Activated T-helper 2 cell treated with anti-CD3 and anti-CD28 coated beads, Interferon-gamma antibody, Interleukin-2, Interleukin-4, amounts not matched to agents 10 μg/mL and 5 μg/mL and 100 μg/mL, durations not matched to agents 14 hours and 24 hours and 36 hours (primary cell): ENCODE measurements around the gene LRFN5. TPM values are rescaled to one million over a fixed set of nuclear protein-coding genes. Genes with fewer than 3 reads are reported as not detected.
"Not testable (repeated sequence)": the region's sequence is repeated elsewhere in the genome, so short reads cannot be mapped to it uniquely, and the experiment has no call there.

Experiments
- DNase-seq: peaks from one replicate; pipeline ENCODE4 v3.0.0; 2021; ENCODE audit warnings: low spot score
- H3K27ac Mint-ChIP-seq: one replicate; pipeline ENCODE4 v1.8.0; 2021; ENCODE audit warnings: mixed read lengths
- H3K27me3 Mint-ChIP-seq: one replicate; pipeline ENCODE4 v1.8.0; 2021; ENCODE audit warnings: low read depth, mixed read lengths
- H3K36me3 Mint-ChIP-seq: one replicate; pipeline ENCODE4 v1.8.0; 2021; ENCODE audit warnings: low read depth, mixed read lengths
- H3K4me1 Mint-ChIP-seq: one replicate; pipeline ENCODE4 v1.8.0; 2021; ENCODE audit warnings: low read depth, mixed read lengths
- H3K4me3 Mint-ChIP-seq: one replicate; pipeline ENCODE4 v1.8.0; 2021; ENCODE audit warnings: low read depth, mild to moderate bottlenecking, moderate library complexity, mixed read lengths
- H3K9me3 Mint-ChIP-seq: one replicate; pipeline ENCODE4 v1.8.0; 2021; ENCODE audit warnings: mixed read lengths
- intact Hi-C: fragments of 100-400 bp; cut with micrococcal nuclease; formaldehyde crosslinking; loops from one replicate; pipeline ENCODE4 v1.15.1; 2023
- total RNA-seq: library from RNA; stranded (reverse); gene quantifications from 2 replicates; pipeline ENCODE4 v1.2.3, GENCODE V29; 2022

Gene LRFN5
- total RNA-seq, 1 donor from 2014 or later, result not detected

- intact Hi-C loops, result no loop called here
- no peak for DNase-seq
- Mint-ChIP-seq H3K36me3 (no peaks in the 10 kb centered on the region), H3K4me1 (no peaks in the 10 kb centered on the region), H3K4me3 (no peak overlapping the region), H3K9me3 (peaks cover 3% of the 10 kb centered on the region), H3K27ac (no peak overlapping the region), H3K27me3 (no peaks in the 10 kb centered on the region)
Observed at GRCh38 chr14:41899416-41899815, 292.7 kb downstream of the LRFN5 start.

DNA sequence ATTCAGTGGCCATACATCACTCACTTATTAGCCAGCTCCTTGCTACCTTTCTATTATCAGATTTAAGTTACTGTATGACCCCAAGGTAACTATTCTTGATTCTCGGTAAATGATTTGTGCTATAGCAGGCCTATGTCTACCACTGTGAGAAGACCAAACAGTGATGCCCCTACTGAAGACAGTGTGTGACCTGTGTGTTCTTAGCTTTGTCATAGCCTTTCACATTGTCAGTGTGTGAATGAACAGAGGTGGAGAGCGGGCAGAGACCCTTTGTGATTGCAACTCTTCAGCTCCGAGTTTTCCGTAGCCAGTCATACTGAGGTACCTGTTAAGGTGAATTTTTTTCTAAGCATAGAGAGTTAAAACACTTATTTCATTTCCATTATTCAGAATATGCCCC is 294.0 kb downstream of the LRFN5 start:
- no peak overlapping the region for H3K27ac Mint-ChIP-seq
- intact Hi-C loops, result no loop called here
- no peak for DNase-seq
- no peak overlapping the region for H3K4me3 Mint-ChIP-seq
- H3K9me3 Mint-ChIP-seq, result peaks cover 3% of the 10 kb centered on the region
- no peaks in the 10 kb centered on the region for H3K4me1 Mint-ChIP-seq
- no peaks in the 10 kb centered on the region for H3K27me3 Mint-ChIP-seq
- H3K36me3 Mint-ChIP-seq, result no peaks in the 10 kb centered on the region

- Mint-ChIP-seq H3K36me3 (no peaks in the 10 kb centered on the region), H3K9me3 (peaks cover 3% of the 10 kb centered on the region), H3K27ac (no peak overlapping the region), H3K4me3 (no peak overlapping the region), H3K4me1 (no peaks in the 10 kb centered on the region), H3K27me3 (no peaks in the 10 kb centered on the region)
- no peak for DNase-seq
- intact Hi-C loops, result no loop called here
Observed at GRCh38 chr14:41901089-41901488, 294.4 kb downstream of the LRFN5 start.

DNA sequence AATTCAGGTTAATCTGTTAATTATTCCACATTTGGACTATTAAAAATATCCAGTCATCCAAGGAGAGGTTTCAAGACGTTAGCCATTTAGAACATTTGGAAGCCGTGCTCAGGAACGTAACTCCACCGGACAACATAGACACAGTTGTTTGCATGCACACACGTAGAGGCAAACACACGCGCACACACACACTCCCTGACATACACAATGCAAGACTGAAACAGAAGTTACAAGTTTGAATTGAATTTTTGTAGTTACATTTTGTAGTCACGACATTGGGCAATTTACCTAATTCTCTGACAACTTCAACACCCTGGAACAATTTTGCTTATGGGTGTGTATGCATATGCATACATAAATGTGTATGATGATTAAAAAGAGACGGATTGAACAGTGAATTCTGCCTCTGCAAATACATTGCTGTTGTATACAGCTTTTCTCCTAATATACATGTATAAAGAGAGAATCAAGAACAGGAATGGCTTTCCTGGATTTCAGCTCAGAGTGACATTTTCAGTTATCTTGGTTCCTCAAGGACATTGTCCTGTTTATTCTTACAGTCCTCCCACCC is 298.8 kb downstream of the LRFN5 start:
- no peak for DNase-seq
- H3K4me3 Mint-ChIP-seq, result no peak overlapping the region
- H3K36me3 Mint-ChIP-seq, result no peaks in the 10 kb centered on the region
- no peak overlapping the region for H3K27ac Mint-ChIP-seq
- H3K9me3 Mint-ChIP-seq, result peaks cover 4% of the 10 kb centered on the region
- intact Hi-C loops, result no loop called here
- no peaks in the 10 kb centered on the region for H3K4me1 Mint-ChIP-seq
- no peaks in the 10 kb centered on the region for H3K27me3 Mint-ChIP-seq

GRCh38 chr14:41911155-41911554 is 304.5 kb downstream of the LRFN5 start:
- H3K27me3 Mint-ChIP-seq, DNase-seq, H3K36me3 Mint-ChIP-seq, H3K27ac Mint-ChIP-seq, H3K4me1 Mint-ChIP-seq, H3K4me3 Mint-ChIP-seq, intact Hi-C loops: not testable (repeated sequence)
- H3K9me3 Mint-ChIP-seq, result peaks cover 19% of the 10 kb centered on the region

GRCh38 chr14:41913398-41913797 is 306.7 kb downstream of the LRFN5 start:
- no peaks in the 10 kb centered on the region for H3K36me3 Mint-ChIP-seq
- H3K27me3 Mint-ChIP-seq, result no peaks in the 10 kb centered on the region
- DNase-seq, result no peak
- peaks cover 29% of the 10 kb centered on the region for H3K9me3 Mint-ChIP-seq
- H3K27ac Mint-ChIP-seq, result no peak overlapping the region
- intact Hi-C loops, result no loop called here
- H3K4me1 Mint-ChIP-seq, result no peaks in the 10 kb centered on the region
- no peak overlapping the region for H3K4me3 Mint-ChIP-seq

- Mint-ChIP-seq H3K27me3 (no peaks in the 10 kb centered on the region), H3K27ac (no peak overlapping the region), H3K4me1 (no peaks in the 10 kb centered on the region), H3K4me3 (no peak overlapping the region), H3K36me3 (no peaks in the 10 kb centered on the region), H3K9me3 (peaks cover 26% of the 10 kb centered on the region)
- DNase-seq, result no peak
- intact Hi-C loops, result no loop called here
Observed at GRCh38 chr14:41915732-41916131, 309.1 kb downstream of the LRFN5 start.

DNA sequence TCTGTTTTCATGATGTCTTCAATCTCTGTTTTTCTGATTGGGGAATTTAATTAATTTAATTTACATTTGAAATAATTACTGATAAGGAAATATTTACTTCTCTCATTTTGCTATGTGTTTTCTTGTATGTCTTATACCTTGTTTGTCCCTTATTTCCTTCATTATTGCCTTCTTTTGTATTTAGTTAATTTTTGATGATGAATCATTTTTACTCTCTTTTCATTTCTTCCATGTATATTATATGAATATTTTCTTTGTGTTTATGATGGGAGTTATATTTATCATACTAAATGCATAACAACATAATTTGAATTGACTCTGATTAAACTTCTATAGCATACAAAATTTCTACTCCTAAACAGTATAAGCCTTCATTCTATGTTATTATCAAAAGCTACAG is 309.6 kb downstream of the LRFN5 start:
- H3K27ac Mint-ChIP-seq, result no peak overlapping the region
- H3K4me1 Mint-ChIP-seq, result no peaks in the 10 kb centered on the region
- no peak for DNase-seq
- no peaks in the 10 kb centered on the region for H3K27me3 Mint-ChIP-seq
- peaks cover 26% of the 10 kb centered on the region for H3K9me3 Mint-ChIP-seq
- no peak overlapping the region for H3K4me3 Mint-ChIP-seq
- no peaks in the 10 kb centered on the region for H3K36me3 Mint-ChIP-seq
- intact Hi-C loops, result no loop called here

- H3K4me1 Mint-ChIP-seq, result no peaks in the 10 kb centered on the region
- no peak overlapping the region for H3K27ac Mint-ChIP-seq
- H3K36me3 Mint-ChIP-seq, result no peaks in the 10 kb centered on the region
- intact Hi-C loops, result no loop called here
- peaks cover 6% of the 10 kb centered on the region for H3K9me3 Mint-ChIP-seq
- no peak overlapping the region for H3K4me3 Mint-ChIP-seq
- DNase-seq, result no peak
- H3K27me3 Mint-ChIP-seq, result no peaks in the 10 kb centered on the region
Observed at GRCh38 chr14:41925409-41925808, 318.7 kb downstream of the LRFN5 start.

GRCh38 chr14:41950428-41951151 is 343.9 kb downstream of the LRFN5 start:
- no peaks in the 10 kb centered on the region for H3K36me3 Mint-ChIP-seq
- intact Hi-C loops, result no loop called here
- H3K27ac Mint-ChIP-seq, result no peak overlapping the region
- no peaks in the 10 kb centered on the region for H3K27me3 Mint-ChIP-seq
- no peaks in the 10 kb centered on the region for H3K4me1 Mint-ChIP-seq
- peaks cover 17% of the 10 kb centered on the region for H3K9me3 Mint-ChIP-seq
- H3K4me3 Mint-ChIP-seq, result no peak overlapping the region
- no peak for DNase-seq
